Measurements from ENCODE around the gene PRKCH. TPM values are rescaled to one million over a fixed set of nuclear protein-coding genes. Genes with fewer than 3 reads are reported as not detected.

PRKCH gene
- total and polyA plus RNA-seq, 10 of the 15 experiments (the other 5 are each of a cell fraction or from before 2014, with no cell fraction given): 10.7 to 140 (median 33.2) TPM

GRCh38 chr14:61561104-61561503 lies 239.7 kb downstream of the PRKCH start:
- Histone ChIP-seq H3K4me2 (ENCODE audit: control insufficient read depth, insufficient read depth) (no peak overlapping the region), H3K27me3 (replicated peaks in 1 of 2; ENCODE audit: control insufficient read depth in 2 of 2, insufficient read depth in 2 of 2, low read length in 1 of 2) (no peaks in the 10 kb centered on the region), H2AFZ (ENCODE audit: control insufficient read depth, low read depth, low read length) (no peak overlapping the region), H3K36me3 (ENCODE audit: control insufficient read depth in 2 of 2, insufficient read depth in 2 of 2, low read length in 1 of 2) (no peaks in the 10 kb centered on the region), H3K9ac (ENCODE audit: control insufficient read depth, insufficient read depth, low read length) (no peak overlapping the region), H3K27ac (ENCODE audit: control insufficient read depth, insufficient read depth) (no peak overlapping the region), H3K4me1 (ENCODE audit: control insufficient read depth, insufficient read depth, low read length) (peaks cover 8% of the 10 kb centered on the region; the same call in 1 of the 2 replicates), H3K9me3 (replicated peaks; ENCODE audit: control insufficient read depth, insufficient read depth, low read length) (no peaks in the 10 kb centered on the region; the same call in 2 of the 3 replicates), H3K4me3 (no peak overlapping the region), H4K20me1 (ENCODE audit: control insufficient read depth, insufficient read depth) (no peaks in the 10 kb centered on the region), H3K79me2 (ENCODE audit: control insufficient read depth, insufficient read depth, low read length) (no peaks in the 10 kb centered on the region)
- FAIRE-seq: no peak
- no TSS peak for BruUV-seq (replicated peaks)
- ChIA-PET POLR2A (interaction anchor here (0.6 kb wide), 2 partner anchors 99 to 158 kb away, joined by 3 to 4 read pairs; no protein-coding TSS in a partner anchor), RAD21 (ENCODE audit: unreplicated experiment) (no interaction called here), SMC1A (ENCODE audit: uncharacterized antibody, unreplicated experiment) (interaction anchor here (1.1 kb wide), 1 partner anchor 8 kb away, joined by 3 read pairs; no protein-coding TSS in a partner anchor), CTCF (no interaction called here)
- intact Hi-C loops (cut with micrococcal nuclease; ENCODE audit: unreplicated experiment) (no loop called here), in situ Hi-C loops (cut with MboI) (no loop called here)
- DNase-seq (ENCODE audit: low read depth, low spot score): no peak
- ATAC-seq: no peak
- 91% methylated on average over 3 of the region's 3 CpGs for WGBS (ENCODE audit: insufficient coverage, insufficient replicate concordance, low lambda C conversion rate, missing lambda C conversion rate)
- TF ChIP-seq E4F1 (IDR thresholded peaks at IDR 0.05; ENCODE audit: borderline replicate concordance, partially characterized antibody) (no peak), RB1 (IDR thresholded peaks at IDR 0.05; ENCODE audit: borderline replicate concordance) (no peak), SMARCA5 (IDR thresholded peaks at IDR 0.05) (no peak), YBX1 (IDR thresholded peaks at IDR 0.05) (no peak)

Measured in GM12878 (cell line).